ENCODE data around the gene BRSK2.

DNA sequence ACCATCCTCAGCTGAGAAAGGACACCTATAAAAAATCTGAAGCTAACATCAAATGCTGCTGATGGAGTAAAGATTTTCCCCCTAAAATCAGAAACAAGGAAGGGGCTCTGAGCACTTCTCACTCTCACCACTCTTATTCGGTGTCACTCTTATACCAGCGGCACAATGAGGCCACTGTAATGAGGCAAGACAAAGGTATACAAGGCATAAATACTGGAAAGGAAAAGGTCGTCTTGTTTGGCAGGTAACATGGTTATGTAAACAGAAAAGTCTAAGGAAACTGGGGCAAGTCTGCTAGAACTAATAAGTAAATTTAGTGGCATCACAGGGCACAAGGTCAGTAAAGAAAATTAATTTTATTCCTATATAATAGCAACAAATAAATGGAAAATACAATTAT is 104.9 kb downstream of the BRSK2 start:
- TF ChIP-seq, protein P1, sequence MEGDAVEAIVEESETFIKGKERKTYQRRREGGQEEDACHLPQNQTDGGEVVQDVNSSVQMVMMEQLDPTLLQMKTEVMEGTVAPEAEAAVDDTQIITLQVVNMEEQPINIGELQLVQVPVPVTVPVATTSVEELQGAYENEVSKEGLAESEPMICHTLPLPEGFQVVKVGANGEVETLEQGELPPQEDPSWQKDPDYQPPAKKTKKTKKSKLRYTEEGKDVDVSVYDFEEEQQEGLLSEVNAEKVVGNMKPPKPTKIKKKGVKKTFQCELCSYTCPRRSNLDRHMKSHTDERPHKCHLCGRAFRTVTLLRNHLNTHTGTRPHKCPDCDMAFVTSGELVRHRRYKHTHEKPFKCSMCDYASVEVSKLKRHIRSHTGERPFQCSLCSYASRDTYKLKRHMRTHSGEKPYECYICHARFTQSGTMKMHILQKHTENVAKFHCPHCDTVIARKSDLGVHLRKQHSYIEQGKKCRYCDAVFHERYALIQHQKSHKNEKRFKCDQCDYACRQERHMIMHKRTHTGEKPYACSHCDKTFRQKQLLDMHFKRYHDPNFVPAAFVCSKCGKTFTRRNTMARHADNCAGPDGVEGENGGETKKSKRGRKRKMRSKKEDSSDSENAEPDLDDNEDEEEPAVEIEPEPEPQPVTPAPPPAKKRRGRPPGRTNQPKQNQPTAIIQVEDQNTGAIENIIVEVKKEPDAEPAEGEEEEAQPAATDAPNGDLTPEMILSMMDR (conservative IDR thresholded peaks at IDR 0.05; ENCODE audit: low read depth, low read length) = no peak
- no peak for TF ChIP-seq EZH2phosphoT487 (IDR thresholded peaks at IDR 0.05; ENCODE audit: borderline replicate concordance, low read length)
